ENCODE data around the gene MAP2K7. TPM values are rescaled to one million over a fixed set of nuclear protein-coding genes. Genes with fewer than 3 reads are reported as not detected.

MAP2K7 gene
- total RNA-seq, 1 experiment from 2014 or later: 59.1 TPM

GRCh38 chr19:7881910-7882309 lies 21.8 kb upstream of the MAP2K7 start:
- no peak overlapping the region for H3K4me3 ChIP-seq (replicated peaks in 1 of 2; ENCODE audit: low read depth in 1 of 2, low read length in 2 of 2)
- H3K36me3 ChIP-seq (ENCODE audit: control insufficient read depth in 1 of 2, insufficient read depth in 2 of 2, low read length in 2 of 2): no peaks in the 10 kb centered on the region
- no peak for DNase-seq (ENCODE audit: low read depth, low spot score)
- H4K20me1 ChIP-seq (ENCODE audit: insufficient read depth): no peaks in the 10 kb centered on the region
- BruUV-seq (replicated peaks): no TSS peak
- no peaks in the 10 kb centered on the region for H3K27me3 ChIP-seq (ENCODE audit: insufficient read depth, low read length)
- H3K9me2 ChIP-seq (ENCODE audit: insufficient read depth): no peaks in the 10 kb centered on the region
- no peak for ATAC-seq
- H3K79me2 ChIP-seq (ENCODE audit: insufficient read depth, low read length): no peaks in the 10 kb centered on the region
- no peak overlapping the region for H3K9ac ChIP-seq (ENCODE audit: low read length)
- intact Hi-C loops (cut with micrococcal nuclease): no loop called here
- RAD21 ChIA-PET (ENCODE audit: low non-redundant PET in 1 of 2, low total read pairs in 2 of 2, uncharacterized antibody in 2 of 2, unreplicated experiment in 2 of 2): no interaction called here
- no peak overlapping the region for H3K4me2 ChIP-seq (ENCODE audit: low read length)
- no peak overlapping the region for H2AFZ ChIP-seq (ENCODE audit: low read depth, low read length, poor library complexity, severe bottlenecking)
- TF ChIP-seq EZH2phosphoT487 (IDR thresholded peaks at IDR 0.05; ENCODE audit: borderline replicate concordance) (no peak), CBX3 (IDR thresholded peaks at IDR 0.05; ENCODE audit: low read depth) (no peak), ZNF274 (IDR thresholded peaks at IDR 0.05; ENCODE audit: low read depth, low read length) (no peak), ZBTB33 (IDR thresholded peaks at IDR 0.05; ENCODE audit: extremely low read depth, insufficient replicate concordance, low read length) (no peak), FOSL1 (IDR thresholded peaks at IDR 0.05; ENCODE audit: low read depth) (no peak)
- H3K4me1 ChIP-seq (ENCODE audit: control insufficient read depth in 1 of 2, insufficient read depth in 2 of 2, low read length in 2 of 2): peaks cover 5 to 24% of the 10 kb centered on the region in 2 experiments; a peak in 3 of 4 replicates
- CTCF ChIA-PET: no interaction called here
- H3K9me3 ChIP-seq (ENCODE audit: control insufficient read depth in 1 of 2, insufficient read depth in 1 of 2, low read depth in 1 of 2, low read length in 2 of 2): no peaks in the 10 kb centered on the region
- POLR2A ChIA-PET: no interaction called here
- no peak overlapping the region for H3K27ac ChIP-seq (ENCODE audit: low read depth, low read length)

GRCh38 chr19:7883105-7883504 lies 20.6 kb upstream of the MAP2K7 start:
- Histone ChIP-seq H3K4me3 (replicated peaks in 1 of 2; ENCODE audit: low read depth in 1 of 2, low read length in 2 of 2) (no peak overlapping the region), H3K9me3 (ENCODE audit: control insufficient read depth in 1 of 2, insufficient read depth in 1 of 2, low read depth in 1 of 2, low read length in 2 of 2) (no peaks in the 10 kb centered on the region), H3K27me3 (ENCODE audit: insufficient read depth, low read length) (no peaks in the 10 kb centered on the region), H3K4me1 (ENCODE audit: control insufficient read depth in 1 of 2, insufficient read depth in 2 of 2, low read length in 2 of 2) (peaks cover 12 to 28% of the 10 kb centered on the region in 2 experiments; a peak in 3 of 4 replicates), H2AFZ (ENCODE audit: low read depth, low read length, poor library complexity, severe bottlenecking) (no peak overlapping the region), H4K20me1 (ENCODE audit: insufficient read depth) (no peaks in the 10 kb centered on the region), H3K79me2 (ENCODE audit: insufficient read depth, low read length) (no peaks in the 10 kb centered on the region), H3K27ac (ENCODE audit: low read depth, low read length) (no peak overlapping the region), H3K36me3 (ENCODE audit: control insufficient read depth in 1 of 2, insufficient read depth in 2 of 2, low read length in 2 of 2) (no peaks in the 10 kb centered on the region), H3K9ac (ENCODE audit: low read length) (no peak overlapping the region), H3K9me2 (ENCODE audit: insufficient read depth) (no peaks in the 10 kb centered on the region), H3K4me2 (ENCODE audit: low read length) (no peak overlapping the region)
- ChIA-PET CTCF (interaction anchor here (0.6 to 2.0 kb wide), 3 partner anchors 14 to 529 kb away, joined by 3 to 9 read pairs (median 4); no protein-coding TSS in a partner anchor), RAD21 (ENCODE audit: low non-redundant PET in 1 of 2, low total read pairs in 2 of 2, uncharacterized antibody in 2 of 2, unreplicated experiment in 2 of 2) (interaction anchor here in 1 of 2 experiments (0.7 kb wide), 1 partner anchor 54 kb away, joined by 7 read pairs; no protein-coding TSS in a partner anchor), POLR2A (no interaction called here)
- no peak for DNase-seq (ENCODE audit: low read depth, low spot score)
- no TSS peak for BruUV-seq (replicated peaks)
- intact Hi-C loops (cut with micrococcal nuclease): no loop called here
- ATAC-seq: no peak
- TF ChIP-seq ELF1 (IDR thresholded peaks at IDR 0.05; ENCODE audit: borderline replicate concordance, low read depth) (no peak), CBX3 (IDR thresholded peaks at IDR 0.05; ENCODE audit: low read depth) (no peak), POLR2AphosphoS5 (IDR thresholded peaks at IDR 0.05; ENCODE audit: low read depth, low read length) (no peak), EZH2 (IDR thresholded peaks at IDR 0.05) (no peak), EZH2phosphoT487 (IDR thresholded peaks at IDR 0.05; ENCODE audit: borderline replicate concordance) (no peak), CEBPB (IDR thresholded peaks at IDR 0.05; ENCODE audit: low read depth) (no peak), SRF (IDR thresholded peaks at IDR 0.05; ENCODE audit: low read depth) (no peak), MAX (IDR thresholded peaks at IDR 0.05) (no peak), EGR1 (IDR thresholded peaks at IDR 0.05; ENCODE audit: low read depth) (no peak), JUND (IDR thresholded peaks at IDR 0.05) (no peak), ATF3 (IDR thresholded peaks at IDR 0.05) (no peak), ZBTB33 (IDR thresholded peaks at IDR 0.05; ENCODE audit: extremely low read depth, insufficient replicate concordance, low read length) (no peak)

All from HCT116 (cell line).